Spinal cord (tissue), 10 donors: ENCODE data around the gene SBNO1. TPM values are rescaled to one million over a fixed set of nuclear protein-coding genes. Genes with fewer than 3 reads are reported as not detected.

Experiments used
- DNase-seq, 6 donors: peaks; one replicate each; pipeline versions ENCODE4 v3.0.0 to v3.0.0-alpha.2; 2013 to 2015; ENCODE audit warnings: low spot score in 6 of 6, low read depth in 4 of 6
- H3K27ac ChIP-seq: one replicate; pipeline ENCODE4 v1.5.1; 2013; ENCODE audit warnings: low read depth, low read length, control low read depth
- H3K27me3 ChIP-seq: one replicate; pipeline ENCODE4 v1.6.1; 2013; ENCODE audit warnings: low read length; ENCODE audit not compliant: control insufficient read depth, insufficient read depth
- H3K36me3 ChIP-seq: one replicate; pipeline ENCODE4 v1.6.1; 2013; ENCODE audit warnings: low read length; ENCODE audit not compliant: control insufficient read depth, insufficient read depth
- H3K4me1 ChIP-seq: one replicate; pipeline ENCODE4 v1.6.1; 2013; ENCODE audit warnings: low read length; ENCODE audit not compliant: control insufficient read depth, insufficient read depth
- H3K4me3 ChIP-seq: one replicate; pipeline ENCODE4 v1.5.1; 2013; ENCODE audit warnings: low read depth, low read length, control low read depth
- H3K9me3 ChIP-seq: one replicate; pipeline ENCODE4 v1.6.1; 2013; ENCODE audit warnings: low read length; ENCODE audit not compliant: control insufficient read depth, insufficient read depth
- WGBS: methylation state at CpG from one replicate; pipeline ENCODE4 v1.1.5; 2013; ENCODE audit warnings: missing lambda C conversion rate; ENCODE audit not compliant: insufficient coverage; 5-methylcytosine and 5-hydroxymethylcytosine counted together
- polyA plus RNA-seq, 2 donors: library from polyadenylated mRNA; unstranded; fragments of 120-200 nt; gene quantifications; one replicate each; pipeline ENCODE4 v1.2.1, GENCODE V29; 2013; ENCODE audit not compliant: insufficient read length in 2 of 2
- total RNA-seq, 2 donors: library from RNA; depleted of rRNA in 1 of 2; stranded (reverse); fragments of 120-200 nt in 1 of 2; fragments of >200 nt in 1 of 2; gene quantifications; one replicate each; pipeline versions ENCODE4 v1.2.3 to v1.2.4, GENCODE V29; 2013 to 2014
- donor health status: healthy.

Gene SBNO1
- total and polyA plus RNA-seq, 4 donors: 15.0 to 28.0 (median 23.4) TPM

- DNase-seq: peak in 1 of 6 donors; percentile 23
- H3K27ac ChIP-seq: no peak overlapping the region
These were observed 34.1 kb upstream of the SBNO1 start for GRCh38 chr12:123398550-123399254.

GRCh38 chr12:123398177-123398549 is 33.5 kb upstream of the SBNO1 start:
- no peak overlapping the region for H3K4me3 ChIP-seq
- H3K4me1 ChIP-seq: peaks cover 17% of the 10 kb centered on the region
- no peak for DNase-seq
- H3K27ac ChIP-seq: no peak overlapping the region
- H3K36me3 ChIP-seq: peaks cover 74% of the 10 kb centered on the region
- H3K27me3 ChIP-seq: no peaks in the 10 kb centered on the region
- 88% methylated on average over 9 of the region's 10 CpGs for WGBS
- H3K9me3 ChIP-seq: no peaks in the 10 kb centered on the region

More at GRCh38 chr12:123398550-123399254, 34.1 kb upstream of the SBNO1 start:
- Histone ChIP-seq H3K9me3 (no peaks in the 10 kb centered on the region), H3K27me3 (no peaks in the 10 kb centered on the region), H3K36me3 (peaks cover 74% of the 10 kb centered on the region), H3K4me1 (peaks cover 17% of the 10 kb centered on the region), H3K4me3 (no peak overlapping the region)
- WGBS: 79% methylated on average over 11 of the region's 14 CpGs

GRCh38 chr12:123397400-123397799 is 32.8 kb upstream of the SBNO1 start:
- no peak for DNase-seq
- Histone ChIP-seq H3K36me3 (peaks cover 72% of the 10 kb centered on the region), H3K9me3 (no peaks in the 10 kb centered on the region), H3K4me1 (peaks cover 17% of the 10 kb centered on the region), H3K4me3 (no peak overlapping the region), H3K27ac (no peak overlapping the region), H3K27me3 (no peaks in the 10 kb centered on the region)
- whole genome bisulfite sequencing: no CpG with 5 or more reads among the region's 6 CpGs

GRCh38 chr12:123396954-123397353 is 32.3 kb upstream of the SBNO1 start:
- no peak for DNase-seq
- WGBS: 96% methylated on average over 7 of the region's 9 CpGs
- no peaks in the 10 kb centered on the region for H3K9me3 ChIP-seq
- peaks cover 71% of the 10 kb centered on the region for H3K36me3 ChIP-seq
- no peaks in the 10 kb centered on the region for H3K27me3 ChIP-seq
- H3K27ac ChIP-seq: no peak overlapping the region
- peaks cover 17% of the 10 kb centered on the region for H3K4me1 ChIP-seq
- H3K4me3 ChIP-seq: no peak overlapping the region

- Histone ChIP-seq H3K9me3 (no peaks in the 10 kb centered on the region), H3K27me3 (no peaks in the 10 kb centered on the region), H3K36me3 (peaks cover 72% of the 10 kb centered on the region), H3K4me1 (peaks cover 22% of the 10 kb centered on the region), H3K4me3 (no peak overlapping the region), H3K27ac (no peak overlapping the region)
- DNase-seq: no peak
- WGBS: 100% methylated on average over 2 of the region's 2 CpGs
These were observed 31.9 kb upstream of the SBNO1 start for GRCh38 chr12:123396543-123396942.

- H3K27me3 ChIP-seq: no peaks in the 10 kb centered on the region
- 94% methylated on average over 5 of the region's 5 CpGs for WGBS
- peaks cover 79% of the 10 kb centered on the region for H3K36me3 ChIP-seq
- H3K4me1 ChIP-seq: peaks cover 26% of the 10 kb centered on the region
- no peak overlapping the region for H3K4me3 ChIP-seq
- H3K9me3 ChIP-seq: no peaks in the 10 kb centered on the region
- no peak overlapping the region for H3K27ac ChIP-seq
- DNase-seq: no peak
These were observed 30.6 kb upstream of the SBNO1 start for GRCh38 chr12:123395236-123395635.

GRCh38 chr12:123393747-123394146 is 29.1 kb upstream of the SBNO1 start:
- 70% methylated on average over 2 of the region's 4 CpGs for WGBS
- DNase-seq: no peak
- peaks cover 29% of the 10 kb centered on the region for H3K4me1 ChIP-seq
- peaks cover 78% of the 10 kb centered on the region for H3K36me3 ChIP-seq
- no peaks in the 10 kb centered on the region for H3K9me3 ChIP-seq
- no peak overlapping the region for H3K27ac ChIP-seq
- H3K4me3 ChIP-seq: no peak overlapping the region
- no peaks in the 10 kb centered on the region for H3K27me3 ChIP-seq

GRCh38 chr12:123391546-123392343 is 27.1 kb upstream of the SBNO1 start:
- Histone ChIP-seq H3K9me3 (no peaks in the 10 kb centered on the region), H3K4me1 (peaks cover 28% of the 10 kb centered on the region), H3K27ac (no peak overlapping the region), H3K27me3 (no peaks in the 10 kb centered on the region), H3K4me3 (no peak overlapping the region), H3K36me3 (peaks cover 60% of the 10 kb centered on the region)
- WGBS: 72% methylated on average over 6 of the region's 8 CpGs
- DNase-seq: no peak

- peak overlapping the region; percentile 62 for H3K4me3 ChIP-seq
- WGBS: 75% methylated on average over 18 of the region's 23 CpGs
- no peak for DNase-seq
- H3K4me1 ChIP-seq: peaks cover 28% of the 10 kb centered on the region
- peaks cover 50% of the 10 kb centered on the region for H3K36me3 ChIP-seq
- no peaks in the 10 kb centered on the region for H3K9me3 ChIP-seq
- no peak overlapping the region for H3K27ac ChIP-seq
- H3K27me3 ChIP-seq: no peaks in the 10 kb centered on the region
These were observed 26.1 kb upstream of the SBNO1 start for GRCh38 chr12:123390498-123391426.
